Dermis blood vessel endothelial cell (primary cell): ENCODE results near the gene RAG2. TPM values are rescaled to one million over a fixed set of nuclear protein-coding genes. Genes with fewer than 3 reads are reported as not detected.

Experiments used
- DNase-seq: peaks from one replicate; pipeline ENCODE4 v3.0.0; 2010
- total RNA-seq: library from RNA; depleted of rRNA; stranded (reverse); fragments of >200 nt; gene quantifications from 2 replicates; pipeline ENCODE4 v1.2.3, GENCODE V29; 2014

The RAG2 gene
- not detected in 2 replicates for total RNA-seq

DNA sequence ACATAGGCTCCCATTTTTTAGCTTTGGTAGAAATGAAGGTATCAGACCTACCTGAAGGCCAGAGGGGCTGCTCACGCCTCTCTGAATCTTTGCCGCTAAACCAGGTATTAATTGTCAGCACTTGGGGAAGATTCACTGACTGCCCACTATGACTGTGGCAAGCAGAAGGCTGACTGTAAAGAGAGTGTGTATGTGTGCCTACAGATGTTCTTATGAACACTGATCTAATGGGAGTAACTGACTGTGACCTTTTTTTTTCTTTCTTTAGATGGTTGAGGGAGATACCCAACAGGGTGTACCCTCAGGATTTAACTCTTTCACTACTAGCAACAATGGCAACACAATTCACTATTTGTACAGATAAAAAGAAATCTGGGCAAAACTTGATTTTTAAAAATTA, at the start of gene RAG2:
RAG2 (minus strand) TSS at position 186 of the 400 bp plus-strand sequence. CDS start 4,068 bp downstream, outside the sequence.
- DNase-seq: no peak

DNA sequence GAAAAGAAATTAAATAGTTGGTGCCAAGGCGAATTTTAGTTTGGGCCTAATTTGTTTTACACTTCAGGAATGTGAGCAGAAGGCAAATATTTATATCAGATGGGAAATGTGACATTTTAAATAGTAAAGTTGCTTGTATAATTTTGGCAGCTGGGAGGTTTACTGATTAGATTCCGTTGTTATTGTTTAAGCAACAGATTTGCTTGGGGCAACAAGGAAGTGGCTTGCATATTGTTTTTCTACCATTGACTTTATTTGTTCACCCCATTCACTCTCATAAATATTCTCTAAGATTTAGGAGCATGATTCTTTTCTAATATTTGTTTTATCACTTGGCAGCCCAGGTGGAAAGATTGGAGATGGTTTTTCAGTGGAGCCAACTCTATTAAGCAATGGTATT, 40.5 kb upstream of the RAG2 start:
- DNase-seq: no peak

DNA sequence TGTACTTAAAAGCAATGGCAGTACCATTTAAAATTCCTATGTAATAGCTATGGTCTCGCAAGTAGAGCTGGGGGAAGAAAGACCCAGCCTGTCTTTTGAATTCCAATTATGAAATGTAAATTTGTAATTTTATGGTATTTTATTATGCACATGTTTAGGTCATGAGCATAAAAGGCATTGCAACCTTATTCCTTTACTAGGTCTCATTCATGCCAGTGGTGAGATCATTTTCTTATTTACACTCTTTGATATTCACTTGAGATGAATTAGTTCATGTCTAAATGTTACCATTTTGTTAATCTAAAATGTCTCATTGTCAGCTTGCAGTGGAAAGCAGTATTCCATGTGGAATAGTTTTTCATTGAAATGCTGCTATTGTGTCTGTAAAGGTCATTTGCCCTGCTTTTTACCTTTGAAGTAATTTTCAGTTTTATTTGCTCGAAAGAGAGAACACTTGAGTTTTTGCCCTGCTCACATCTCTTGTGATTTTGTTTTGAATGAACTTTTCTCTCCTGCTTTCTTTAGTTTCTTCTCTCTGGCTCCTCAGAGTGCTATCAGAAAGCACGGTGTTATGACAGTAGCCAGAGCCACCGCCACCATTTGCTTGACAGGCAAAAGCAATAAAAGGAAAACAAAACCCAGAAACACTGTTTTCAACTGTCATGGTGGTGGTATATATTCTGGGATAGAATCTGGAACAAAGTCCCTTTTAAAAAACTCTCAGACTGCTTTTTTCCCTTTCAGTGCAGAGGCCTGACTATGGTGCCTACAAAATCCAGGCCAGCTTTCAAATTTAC, 37.2 kb upstream of the RAG2 start:
- DNase-seq: no peak

DNA sequence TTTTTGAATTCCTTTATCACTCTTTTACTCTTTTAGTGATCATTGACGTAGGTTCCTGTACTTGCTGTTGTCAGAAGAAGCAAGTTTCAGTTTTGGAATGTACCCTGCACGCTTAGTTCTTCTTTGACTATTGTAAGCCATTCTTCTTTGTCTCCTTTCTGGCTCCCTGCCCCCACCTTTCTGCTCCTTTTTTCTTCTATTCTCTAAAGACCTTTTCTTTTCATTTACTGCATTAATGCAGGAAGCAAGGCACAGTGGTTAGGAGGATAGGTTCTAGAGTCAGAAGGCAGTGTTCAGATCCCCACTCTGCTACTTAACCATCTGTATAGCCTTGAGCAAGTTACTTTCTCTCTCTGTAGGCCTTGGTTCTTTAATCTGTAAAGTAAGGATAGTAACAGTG, 33.7 kb upstream of the RAG2 start:
- no peak for DNase-seq

DNA sequence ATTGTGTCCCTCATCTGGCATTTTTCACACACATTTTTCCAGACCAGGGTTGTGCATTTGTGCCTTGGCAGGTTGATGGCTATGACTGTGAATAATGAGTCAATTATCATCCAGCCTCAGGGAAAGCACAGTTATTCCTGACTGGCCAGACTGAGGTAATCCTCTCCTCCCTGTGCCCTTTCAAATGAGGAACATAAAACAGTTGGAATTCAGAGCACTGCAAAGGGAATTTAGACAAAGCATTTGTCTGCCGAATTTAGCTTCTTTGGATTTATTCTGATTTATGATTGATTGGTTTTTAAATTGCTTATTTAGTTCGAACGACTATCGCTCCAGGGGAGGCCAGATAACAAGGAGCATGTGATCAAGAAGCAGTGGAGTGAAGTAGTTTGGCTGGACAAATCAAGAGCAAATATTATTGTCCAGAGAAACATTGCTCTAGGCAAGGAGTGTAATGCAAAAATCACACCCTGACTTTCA, 30.8 kb upstream of the RAG2 start:
- DNase-seq: no peak

DNA sequence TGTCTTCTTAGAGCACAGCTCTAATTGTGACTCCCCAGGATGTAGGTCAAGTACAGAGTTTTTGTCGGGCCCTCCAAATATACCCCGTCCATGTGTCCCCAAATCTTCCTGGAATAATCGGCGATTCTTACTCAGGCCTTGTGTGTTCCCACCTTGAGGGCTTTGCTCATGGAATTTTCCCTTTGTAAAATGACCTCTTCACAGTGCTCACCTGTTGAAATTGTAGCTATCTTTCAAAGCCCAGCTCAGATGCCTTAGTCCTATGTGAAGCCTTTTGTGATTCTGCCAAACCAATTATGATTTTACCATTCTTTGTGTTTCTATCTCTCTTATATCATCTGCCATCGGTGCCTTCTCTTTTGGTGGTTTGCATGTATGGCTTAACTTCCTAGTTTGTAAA, 30.1 kb upstream of the RAG2 start:
- no peak for DNase-seq

DNA sequence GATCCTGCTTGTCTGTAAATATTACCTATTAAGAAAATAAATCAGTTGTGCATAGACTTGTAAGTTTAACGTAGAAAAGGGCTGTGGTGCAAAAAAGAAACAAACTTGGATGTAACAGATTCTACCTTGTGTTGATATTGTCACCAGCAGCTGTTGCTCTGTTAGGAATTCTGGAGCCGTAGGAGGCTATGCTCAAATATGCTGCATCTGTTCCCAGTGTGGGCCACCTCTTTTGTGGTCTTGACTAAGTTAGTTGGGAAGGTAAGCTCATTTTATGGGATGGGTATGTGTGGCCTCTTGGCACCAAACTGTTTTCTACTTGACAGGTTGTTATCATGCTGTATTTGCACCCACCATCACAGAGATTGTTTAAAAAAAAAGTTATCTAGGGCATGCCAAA, 29.4 kb upstream of the RAG2 start:
- no peak for DNase-seq

DNA sequence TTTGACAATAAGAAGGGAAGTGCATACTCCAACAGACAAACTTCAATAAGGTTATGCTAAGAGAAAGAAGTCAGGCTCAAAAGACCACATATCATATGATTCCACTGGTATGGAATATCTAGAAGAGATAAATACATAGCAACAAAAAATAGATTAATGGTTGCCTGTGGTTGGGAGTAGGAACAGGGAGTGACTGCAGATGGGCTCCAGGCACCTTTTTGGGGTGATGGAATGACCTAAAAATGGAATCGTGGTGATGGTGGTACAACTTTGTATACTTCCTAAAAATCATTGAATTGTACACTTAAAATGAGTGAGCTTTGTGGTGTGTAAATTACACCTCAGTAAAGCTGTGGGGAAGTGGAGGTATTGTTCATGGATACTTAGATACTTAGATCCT, 29.0 kb upstream of the RAG2 start:
- no peak for DNase-seq

DNA sequence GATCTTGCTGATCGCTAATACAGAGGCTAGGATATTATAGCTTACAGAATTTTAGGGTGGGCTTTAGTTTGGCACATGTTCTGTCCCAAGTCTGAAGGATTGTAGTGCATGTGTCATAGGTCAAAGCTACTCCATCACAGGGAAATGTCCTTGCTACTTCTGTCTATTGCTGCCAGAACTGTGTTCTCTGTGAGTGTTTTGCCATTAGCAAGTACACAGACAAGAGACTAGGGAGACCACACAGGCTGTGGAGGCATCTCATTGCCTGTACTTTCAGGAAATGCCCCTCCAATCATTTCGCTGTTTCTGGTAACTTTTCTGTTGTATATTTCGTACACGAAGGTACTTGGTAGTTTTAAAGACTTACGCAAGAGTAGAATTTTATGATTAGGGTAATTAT, 25.5 kb upstream of the RAG2 start:
- DNase-seq: no peak

DNA sequence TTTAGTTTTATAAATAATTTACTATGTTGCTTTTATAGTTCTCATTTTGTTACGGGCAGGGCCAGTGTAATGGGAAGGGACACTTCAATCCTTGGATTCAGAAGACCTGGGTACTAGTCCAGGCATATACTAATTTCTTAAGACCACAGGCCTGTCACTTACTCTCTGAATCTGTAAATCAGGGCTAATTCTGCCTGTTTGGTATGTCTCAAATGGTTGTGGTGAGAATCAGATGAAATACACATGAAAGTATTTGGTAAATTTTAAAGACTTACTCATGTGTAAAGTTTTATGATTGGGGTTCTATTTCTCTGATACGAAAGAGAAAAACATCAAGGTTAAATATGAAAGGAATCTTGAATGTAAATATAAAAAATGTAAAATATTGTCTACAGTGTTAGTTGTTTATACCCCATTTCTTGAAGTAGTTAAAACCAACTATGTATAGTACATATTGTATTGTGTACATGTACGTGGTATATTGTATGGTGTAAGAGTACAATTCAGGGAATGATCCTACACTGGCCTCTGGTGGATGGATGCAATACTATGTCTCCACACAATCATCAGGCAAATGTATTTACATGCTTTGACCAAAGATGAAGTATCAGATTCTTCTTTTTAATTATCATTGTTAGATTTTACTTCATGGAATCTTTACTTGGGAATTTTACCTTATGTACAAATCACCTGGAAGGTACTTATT, 24.5 kb upstream of the RAG2 start:
- peak; percentile 50 for DNase-seq

DNA sequence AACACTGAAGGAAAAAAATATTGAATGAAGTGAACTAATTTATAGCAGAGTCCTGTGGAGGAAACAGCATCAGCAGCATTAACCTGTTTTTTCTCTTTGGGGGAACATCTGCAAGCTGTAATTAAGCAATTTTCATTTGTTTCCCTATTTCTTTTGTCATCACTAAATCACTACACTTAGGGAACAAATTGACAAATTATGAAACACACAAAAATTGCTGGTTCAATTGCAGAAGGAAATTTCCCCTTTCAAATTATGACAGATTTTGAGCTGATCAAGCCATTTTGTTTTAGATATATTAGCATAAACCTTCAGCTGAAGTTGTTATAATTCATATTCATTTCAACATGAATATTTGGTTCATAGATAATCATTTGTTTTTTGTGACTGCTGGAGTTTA, 22.2 kb upstream of the RAG2 start:
- no peak for DNase-seq

DNA sequence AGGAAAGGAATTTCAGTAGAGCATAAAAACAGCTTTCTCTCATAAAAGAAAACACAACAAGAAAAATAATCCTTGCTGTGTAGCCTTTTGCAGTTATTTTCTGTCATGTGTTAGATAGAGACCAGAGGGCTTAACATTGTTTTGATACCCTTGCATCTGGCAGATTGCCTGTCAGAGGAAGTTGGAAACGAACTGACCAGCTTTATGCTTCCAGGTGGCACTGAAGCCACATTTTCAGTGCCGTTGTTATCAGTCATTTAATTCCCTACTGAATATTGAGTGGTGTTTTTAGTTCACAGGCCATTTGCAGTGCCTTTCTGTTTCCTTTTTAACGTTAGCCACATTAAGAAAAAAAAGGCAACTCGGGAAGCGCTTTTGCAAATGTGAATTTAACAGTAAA, 21.5 kb upstream of the RAG2 start:
- peak; percentile 50 for DNase-seq

DNA sequence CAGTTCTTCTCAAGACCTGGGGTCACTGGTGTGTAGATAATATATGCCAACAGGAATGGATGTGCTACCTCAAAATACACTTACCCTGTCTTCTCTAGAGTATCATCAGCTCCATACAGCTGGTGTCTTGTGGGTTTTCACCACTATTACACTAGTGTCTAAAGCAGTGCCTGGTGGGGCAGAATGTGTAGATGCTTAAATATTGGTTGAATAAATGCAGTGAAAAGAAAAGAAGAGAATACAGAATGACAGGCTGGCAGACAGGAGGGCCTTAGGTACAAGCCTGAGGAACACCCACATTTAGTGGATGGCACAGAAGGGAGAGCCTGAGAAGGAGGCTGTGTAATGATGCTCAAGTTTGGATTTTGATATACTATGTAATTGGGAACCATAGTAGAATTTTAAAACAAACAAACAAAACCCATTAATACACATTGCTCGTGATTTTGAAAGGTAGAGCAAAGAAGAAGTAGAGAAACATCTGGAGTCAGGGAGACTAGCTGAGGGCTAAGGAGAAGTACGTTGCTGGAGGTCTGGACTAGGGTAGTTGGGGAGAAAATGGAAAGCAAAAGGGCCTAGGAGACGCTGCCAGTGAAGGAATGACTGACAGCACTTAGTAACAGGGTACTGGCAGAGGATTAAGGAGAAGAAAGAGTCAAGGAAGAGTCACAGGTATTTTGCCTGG, 20.5 kb upstream of the RAG2 start:
- no peak for DNase-seq

DNA sequence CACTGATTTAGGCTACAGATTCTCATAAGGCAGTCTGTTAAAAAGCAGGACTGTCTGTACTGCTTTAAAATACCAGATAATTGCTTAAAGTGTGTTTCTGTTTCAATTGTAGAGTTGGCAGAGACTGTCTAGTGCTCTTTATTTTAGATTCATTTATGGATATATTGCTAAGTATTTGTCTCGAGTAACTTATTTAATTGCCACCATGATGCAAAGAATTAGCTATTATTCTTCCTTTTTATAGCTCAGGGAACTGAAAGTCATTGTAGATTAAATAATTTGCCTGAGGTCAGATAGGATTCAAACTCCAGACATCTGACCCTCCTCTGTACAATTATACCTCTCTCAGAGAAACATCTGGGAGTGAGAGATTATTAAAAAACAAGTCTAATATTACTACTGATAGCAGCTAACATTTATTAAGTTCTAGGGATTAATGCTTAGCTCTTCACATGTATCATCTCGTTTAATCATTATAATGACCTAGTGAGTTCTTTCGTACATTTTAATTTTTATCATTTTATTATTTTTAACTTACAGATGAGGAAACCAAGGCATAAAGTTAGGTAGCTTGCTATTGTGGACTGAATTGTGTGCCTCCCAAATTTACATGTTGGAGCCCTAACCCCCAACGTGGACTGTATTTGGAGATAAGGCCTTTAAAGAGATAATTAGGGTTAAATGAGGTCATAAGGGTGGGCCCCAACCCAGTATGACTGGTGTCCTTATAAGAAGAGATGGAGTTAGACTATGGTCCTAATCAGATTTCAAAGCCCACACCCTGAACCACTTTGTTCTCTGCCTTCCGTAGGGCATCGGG, 19.7 kb upstream of the RAG2 start:
- no peak for DNase-seq

DNA sequence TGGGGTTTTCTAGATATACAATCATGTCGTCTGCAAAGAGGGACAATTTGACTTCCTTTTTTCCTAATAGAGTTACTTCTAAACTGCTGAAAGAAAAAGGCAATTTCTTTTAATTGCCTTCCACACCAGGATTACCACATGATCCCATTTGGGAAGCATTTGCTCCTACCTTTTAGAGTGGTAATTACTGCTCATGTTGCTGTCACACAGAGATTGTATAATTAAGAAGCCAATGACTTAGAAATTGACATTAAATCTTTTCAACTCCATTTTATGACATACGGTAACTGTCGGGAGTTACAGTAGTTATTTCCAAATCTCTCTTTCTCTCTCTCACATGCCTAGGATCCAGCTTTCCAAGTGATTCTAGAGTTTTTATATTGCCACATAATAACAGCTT, 17.8 kb upstream of the RAG2 start:
- no peak for DNase-seq

DNA sequence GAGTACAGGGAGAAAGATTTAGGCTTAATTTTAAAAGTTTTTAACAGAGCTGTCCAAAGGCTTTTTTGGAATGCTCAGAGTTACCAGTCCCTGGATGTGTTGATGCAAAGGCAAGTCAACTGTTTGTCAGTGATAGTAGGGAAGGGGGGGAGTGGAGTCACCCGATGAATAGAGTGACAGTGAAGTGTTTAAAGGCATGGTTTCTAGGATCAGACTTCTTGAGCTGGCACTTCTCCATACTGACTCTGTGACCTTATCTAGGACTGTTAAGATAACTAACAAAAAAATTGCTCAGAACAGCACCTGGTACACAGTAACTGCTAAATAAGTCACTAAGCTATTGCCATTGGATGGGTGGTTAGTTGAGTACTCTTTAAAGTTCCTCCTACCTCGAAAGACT, 11.3 kb upstream of the RAG2 start:
- no peak for DNase-seq

DNA sequence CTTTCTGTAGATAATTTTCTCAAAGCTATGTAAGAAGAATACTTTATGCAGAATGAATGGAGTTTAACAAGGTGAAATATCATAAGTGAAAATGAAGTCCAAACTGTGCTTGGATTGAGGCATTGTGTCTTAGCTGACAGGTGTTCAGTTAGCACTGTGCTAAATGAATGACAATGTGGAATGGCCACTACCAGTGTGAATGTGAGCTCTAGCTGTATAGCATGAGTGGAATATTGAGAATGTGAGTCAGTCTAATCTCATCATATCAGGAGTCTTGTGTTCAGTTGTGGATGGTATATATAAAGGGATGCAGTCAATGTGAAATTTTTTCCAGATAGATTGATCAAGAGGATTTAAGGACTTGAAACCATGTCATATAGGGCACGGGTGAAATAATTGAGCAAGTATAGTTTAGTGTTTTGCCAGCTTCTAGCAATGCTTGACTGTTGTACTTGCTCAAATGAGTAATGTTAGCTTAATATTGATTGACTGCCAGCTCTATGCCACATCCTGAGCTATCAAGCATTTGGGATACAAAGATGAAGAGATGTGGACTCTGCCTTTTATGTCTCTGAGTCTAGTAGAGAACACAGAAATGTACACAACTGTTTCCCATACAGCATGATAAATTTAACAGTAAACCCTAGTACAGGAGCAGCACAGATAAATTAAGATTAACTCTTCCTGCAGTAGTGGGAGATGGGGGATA, 10.6 kb upstream of the RAG2 start:
- no peak for DNase-seq

DNA sequence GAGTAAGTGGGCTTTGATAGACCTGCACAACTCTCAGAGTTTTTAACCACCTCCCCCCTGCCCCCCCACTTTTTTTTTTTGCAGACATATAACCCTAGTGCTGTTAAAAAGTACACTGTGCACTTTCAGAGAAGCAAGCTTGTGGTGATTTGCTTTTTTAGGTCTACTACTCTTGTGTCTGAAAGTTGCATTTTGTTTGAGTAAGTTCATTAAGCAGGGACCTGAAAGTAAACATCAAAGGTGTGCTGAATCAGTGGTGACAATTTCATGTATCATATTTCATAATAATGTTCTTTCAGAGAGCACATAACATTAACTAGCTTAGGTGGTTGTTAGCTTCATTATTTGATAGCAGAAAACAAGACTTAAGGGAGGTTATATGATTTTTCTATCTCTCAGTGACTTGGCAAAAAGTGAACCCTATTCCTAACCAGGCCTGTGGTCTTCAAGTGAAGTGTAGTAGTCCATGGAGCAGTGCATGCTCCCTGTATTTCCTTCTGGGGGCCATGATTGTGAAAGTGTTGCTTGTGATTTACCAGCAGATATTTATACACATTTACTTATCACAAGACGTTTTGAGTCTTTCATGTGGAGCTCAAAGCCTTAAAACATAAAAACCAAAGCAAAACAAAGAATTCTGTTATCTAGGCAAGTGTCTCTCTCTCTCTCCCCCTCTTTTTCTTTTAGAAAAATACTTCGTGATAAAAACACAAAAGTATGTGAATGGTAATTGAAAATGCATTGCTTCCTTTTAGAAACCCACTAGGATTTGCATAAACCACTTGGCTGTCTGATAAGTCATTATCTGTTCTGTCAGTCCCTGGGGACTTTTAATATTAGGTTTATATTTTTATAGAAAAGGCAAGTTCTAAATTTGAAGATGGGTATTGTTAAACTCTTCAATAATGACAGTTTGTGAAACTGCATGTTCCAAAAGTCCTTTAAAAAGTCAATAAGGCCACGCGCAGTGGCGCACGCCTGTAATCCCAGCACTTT, 7.5 kb upstream of the RAG2 start:
- no peak for DNase-seq

DNA sequence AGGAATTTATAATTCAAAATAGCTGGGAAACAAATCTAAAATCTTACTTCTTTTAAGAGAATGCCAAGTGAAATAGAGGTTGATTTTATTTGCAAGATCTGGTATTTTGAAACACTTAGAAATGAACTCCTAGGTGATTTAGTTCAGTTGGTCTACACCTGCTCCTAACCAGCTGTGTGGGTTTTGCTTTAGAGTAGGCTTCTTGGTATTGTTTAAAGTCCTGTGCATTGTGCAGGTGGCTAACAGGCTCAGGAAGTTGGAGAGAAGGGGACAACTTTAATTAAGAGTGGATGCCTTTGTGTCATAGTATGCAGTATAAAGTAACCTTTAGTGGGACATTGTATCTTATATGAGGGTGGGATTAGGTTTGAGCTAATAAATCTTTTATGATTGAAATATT, 4.1 kb upstream of the RAG2 start:
- no peak for DNase-seq

DNA sequence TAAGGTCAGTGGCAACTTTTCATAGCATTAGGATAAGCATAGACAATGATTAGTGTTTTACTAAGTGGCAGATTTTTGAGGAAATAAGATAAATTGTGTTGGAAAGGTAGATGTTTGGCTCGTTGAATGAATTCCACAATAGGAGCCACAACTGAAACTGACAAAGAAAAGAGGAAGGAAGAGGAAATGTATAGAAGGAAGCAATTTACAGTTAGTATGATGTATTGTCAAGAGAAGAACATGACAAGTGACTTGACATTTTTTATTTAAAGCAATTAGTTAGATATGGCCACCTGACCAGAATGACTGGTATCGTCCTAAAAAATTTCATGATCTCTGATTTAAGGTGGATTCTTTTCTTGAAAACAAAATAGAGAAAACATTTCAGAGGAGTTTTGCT, 3.1 kb upstream of the RAG2 start:
- no peak for DNase-seq

DNA sequence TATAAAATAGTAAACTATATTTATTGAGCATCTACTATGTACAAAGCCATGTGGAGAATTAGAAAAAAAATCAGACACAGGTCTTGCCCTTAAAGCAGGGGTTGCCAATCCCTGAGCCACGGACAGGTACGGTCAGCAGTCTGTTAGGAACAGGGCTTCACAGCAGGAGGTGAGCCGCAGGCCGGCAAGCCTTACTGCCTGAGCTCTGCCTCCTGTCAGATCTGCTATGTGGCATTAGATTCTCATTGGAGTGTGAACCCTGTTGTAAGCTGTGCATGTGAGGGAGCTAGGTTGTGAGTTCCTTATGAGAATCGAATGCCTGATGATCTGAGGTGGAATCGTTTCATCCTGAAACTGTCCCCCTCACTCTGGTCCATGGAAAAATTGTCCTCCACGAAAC, 2.1 kb upstream of the RAG2 start:
- no peak for DNase-seq
